Endothelial cell (in vitro differentiated cells): ENCODE results near the gene GNG14. TPM values are rescaled to one million over a fixed set of nuclear protein-coding genes. Genes with fewer than 3 reads are reported as not detected.
A peak's percentile ranks its signal among the peaks of the same experiment; 100 is the strongest.
"Not testable (repeated sequence)": the region's sequence is repeated elsewhere in the genome, so short reads cannot be mapped to it uniquely, and the experiment has no call there.

Source experiments
- DNase-seq: peaks from one replicate; pipeline ENCODE4 v3.0.0; 2021; ENCODE audit warnings: low spot score
- H3K27ac Mint-ChIP-seq: one replicate; pipeline ENCODE4 v1.8.0; 2021; ENCODE audit warnings: mixed read lengths, inconsistent platforms; ENCODE audit not compliant: unreplicated experiment
- H3K27me3 Mint-ChIP-seq: one replicate; pipeline ENCODE4 v1.8.0; 2021; ENCODE audit warnings: mild to moderate bottlenecking, moderate library complexity, mixed read lengths, inconsistent platforms; ENCODE audit not compliant: unreplicated experiment
- H3K36me3 Mint-ChIP-seq: one replicate; pipeline ENCODE4 v1.8.0; 2021; ENCODE audit warnings: mild to moderate bottlenecking, low read depth, mixed read lengths, inconsistent platforms; ENCODE audit not compliant: unreplicated experiment
- H3K4me1 Mint-ChIP-seq: one replicate; pipeline ENCODE4 v1.8.0; 2021; ENCODE audit warnings: mild to moderate bottlenecking, mixed read lengths, inconsistent platforms; ENCODE audit not compliant: unreplicated experiment
- H3K4me3 Mint-ChIP-seq: one replicate; pipeline ENCODE4 v1.8.0; 2021; ENCODE audit warnings: mild to moderate bottlenecking, mixed read lengths, inconsistent platforms; ENCODE audit not compliant: unreplicated experiment
- H3K9me3 Mint-ChIP-seq: one replicate; pipeline ENCODE4 v1.8.0; 2021; ENCODE audit warnings: mixed read lengths, inconsistent platforms; ENCODE audit not compliant: unreplicated experiment
- long read RNA-seq: library from polyadenylated mRNA; unstranded; transcript quantifications from one replicate; pipeline ENCODE4 v2.0.0, GENCODE V29; 2020; ENCODE audit not compliant: unreplicated experiment
- total RNA-seq: library from RNA; stranded (reverse); fragmentation: NEBNext Ultra II Directional; extraction: Animal tissue kit (Norgen Biotek cat#: 25700); gene quantifications from one replicate; pipeline ENCODE4 v1.2.1, GENCODE V29; 2021; ENCODE audit not compliant: unreplicated experiment
- TF ChIP-seq, protein P1 (sequence below): fragments of 200-600 bp; sonication (generic); IDR thresholded peaks from one replicate; pipeline ENCODE4 v1.5.0; 2021; ENCODE audit warnings: antibody characterized with exemption; ENCODE audit not compliant: unreplicated experiment

GNG14 gene
- total RNA-seq = not detected
- long read RNA-seq = 0 reads

DNA sequence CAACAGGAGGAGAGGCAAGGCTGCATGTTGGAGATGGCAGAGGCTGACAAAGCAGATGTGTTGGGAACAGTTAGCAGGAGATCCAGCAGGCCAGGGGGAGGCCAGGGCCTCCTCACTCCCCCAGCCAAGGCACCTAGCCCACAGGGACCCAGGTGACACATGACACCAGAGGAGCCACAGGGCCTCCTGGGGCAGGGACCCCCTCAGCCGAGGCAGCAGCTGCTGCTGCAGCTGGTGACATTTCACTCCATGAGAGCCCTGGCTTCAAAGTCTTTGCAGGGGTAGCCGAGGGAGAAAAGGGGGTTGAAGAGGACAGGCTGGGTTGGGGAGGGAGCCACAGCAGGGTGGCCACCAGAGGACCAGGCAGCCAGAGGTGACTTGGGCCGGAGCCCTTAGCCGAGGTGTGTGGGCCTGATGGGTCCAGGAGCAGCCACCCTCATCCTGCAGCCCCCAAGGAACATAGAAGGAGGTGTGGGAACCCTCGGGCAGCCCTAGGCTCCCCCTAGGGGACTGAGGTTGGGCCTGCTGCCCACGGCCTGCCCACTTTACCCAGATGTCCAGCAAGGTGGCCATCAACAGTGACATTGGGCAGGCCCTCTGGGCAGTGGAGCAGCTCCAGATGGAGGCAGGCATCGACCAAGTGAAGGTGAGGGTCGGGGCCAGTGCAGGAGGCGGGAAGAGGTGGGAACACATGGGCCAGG lies at the start of gene GNG14:
Gene GNG14 (plus strand): TSS at position 503 of the 701 bp plus-strand sequence. CDS start 51 bp downstream, at position 554.
- peaks cover 6% of the 10 kb centered on the region for H3K36me3 Mint-ChIP-seq
- H3K4me3 Mint-ChIP-seq = peak within 1 kb of the TSS; percentile 56

DNA sequence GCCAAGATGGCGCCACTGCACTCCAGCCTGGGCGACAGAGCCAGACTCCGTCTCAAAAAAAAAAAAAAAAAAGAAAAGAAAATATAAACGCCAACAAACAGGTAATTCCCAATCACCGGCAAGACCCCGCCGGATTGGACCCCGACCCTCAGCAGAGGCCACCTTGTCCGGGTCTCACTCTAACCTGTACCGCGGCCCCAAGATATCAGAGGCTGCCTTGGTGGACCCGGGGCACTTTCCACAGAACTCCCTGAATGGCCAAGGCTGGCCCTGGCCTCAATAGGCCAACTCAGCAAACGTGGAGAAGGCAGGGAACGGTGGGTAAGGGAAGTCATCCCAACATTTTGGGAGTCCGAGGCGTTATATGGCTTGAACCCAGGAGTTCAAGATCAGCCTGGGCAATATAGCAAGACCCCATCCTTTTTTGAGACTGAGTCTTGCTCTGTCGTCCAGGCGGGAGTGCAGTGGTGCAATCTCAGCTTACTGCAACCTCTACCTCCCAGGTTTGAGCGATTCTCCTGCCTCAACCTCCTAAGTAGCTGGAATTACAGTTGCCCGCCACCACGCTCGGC lies 49.1 kb upstream of the GNG14 start:
- Mint-ChIP-seq H3K9me3 (no peaks in the 10 kb centered on the region), H3K36me3 (no peaks in the 10 kb centered on the region), H3K27ac (no peak overlapping the region), H3K4me3 (no peak overlapping the region), H3K27me3 (peaks cover 11% of the 10 kb centered on the region), H3K4me1 (peaks cover 12% of the 10 kb centered on the region)
- no peak for DNase-seq
- TF ChIP-seq, protein P1, sequence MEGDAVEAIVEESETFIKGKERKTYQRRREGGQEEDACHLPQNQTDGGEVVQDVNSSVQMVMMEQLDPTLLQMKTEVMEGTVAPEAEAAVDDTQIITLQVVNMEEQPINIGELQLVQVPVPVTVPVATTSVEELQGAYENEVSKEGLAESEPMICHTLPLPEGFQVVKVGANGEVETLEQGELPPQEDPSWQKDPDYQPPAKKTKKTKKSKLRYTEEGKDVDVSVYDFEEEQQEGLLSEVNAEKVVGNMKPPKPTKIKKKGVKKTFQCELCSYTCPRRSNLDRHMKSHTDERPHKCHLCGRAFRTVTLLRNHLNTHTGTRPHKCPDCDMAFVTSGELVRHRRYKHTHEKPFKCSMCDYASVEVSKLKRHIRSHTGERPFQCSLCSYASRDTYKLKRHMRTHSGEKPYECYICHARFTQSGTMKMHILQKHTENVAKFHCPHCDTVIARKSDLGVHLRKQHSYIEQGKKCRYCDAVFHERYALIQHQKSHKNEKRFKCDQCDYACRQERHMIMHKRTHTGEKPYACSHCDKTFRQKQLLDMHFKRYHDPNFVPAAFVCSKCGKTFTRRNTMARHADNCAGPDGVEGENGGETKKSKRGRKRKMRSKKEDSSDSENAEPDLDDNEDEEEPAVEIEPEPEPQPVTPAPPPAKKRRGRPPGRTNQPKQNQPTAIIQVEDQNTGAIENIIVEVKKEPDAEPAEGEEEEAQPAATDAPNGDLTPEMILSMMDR = no peak

More for the DNA sequence above, at the start of gene GNG14:
- Mint-ChIP-seq H3K4me1 (no peaks in the 10 kb centered on the region), H3K9me3 (no peaks in the 10 kb centered on the region), H3K27me3 (peaks cover 8% of the 10 kb centered on the region), H3K27ac (no peak within 1 kb of the TSS)
- TF ChIP-seq, protein P1 = no peak
- DNase-seq = no peak

GRCh38 chr19:12639901-12640613 lies 47.7 kb upstream of the GNG14 start:
- Mint-ChIP-seq H3K27ac (peak overlapping the region; percentile 36), H3K36me3 (no peaks in the 10 kb centered on the region), H3K27me3 (peaks cover 12% of the 10 kb centered on the region), H3K4me1 (peaks cover 12% of the 10 kb centered on the region), H3K4me3 (peak overlapping the region; percentile 84), H3K9me3 (no peaks in the 10 kb centered on the region)
- TF ChIP-seq, protein P1 = peak; percentile 67
- DNase-seq = peak; percentile 86

DNA sequence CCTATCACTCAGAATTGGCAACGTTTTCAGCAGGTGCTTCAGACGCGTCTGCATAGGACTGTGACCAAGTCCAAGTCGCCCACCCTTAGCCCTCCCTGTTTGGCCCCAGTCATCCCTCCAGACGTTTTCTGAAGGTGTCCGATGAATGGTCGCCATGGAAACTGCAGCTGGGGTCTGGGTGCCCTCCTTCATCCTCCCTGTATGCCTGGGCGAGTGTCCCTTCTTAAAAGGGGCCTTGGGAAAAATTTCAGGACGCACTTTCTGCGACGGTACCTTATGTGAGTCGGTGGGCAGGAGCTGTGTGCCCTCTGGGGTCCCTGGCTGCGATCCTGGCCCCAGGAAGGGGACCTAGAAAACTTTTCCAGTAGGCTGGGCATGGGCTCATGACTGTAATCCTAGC lies 46.3 kb upstream of the GNG14 start:
- no peak for DNase-seq
- TF ChIP-seq, protein P1 = no peak
- no peaks in the 10 kb centered on the region for H3K9me3 Mint-ChIP-seq
- H3K27ac Mint-ChIP-seq = no peak overlapping the region
- H3K4me3 Mint-ChIP-seq = no peak overlapping the region
- H3K27me3 Mint-ChIP-seq = peaks cover 17% of the 10 kb centered on the region
- H3K4me1 Mint-ChIP-seq = peaks cover 12% of the 10 kb centered on the region
- no peaks in the 10 kb centered on the region for H3K36me3 Mint-ChIP-seq

DNA sequence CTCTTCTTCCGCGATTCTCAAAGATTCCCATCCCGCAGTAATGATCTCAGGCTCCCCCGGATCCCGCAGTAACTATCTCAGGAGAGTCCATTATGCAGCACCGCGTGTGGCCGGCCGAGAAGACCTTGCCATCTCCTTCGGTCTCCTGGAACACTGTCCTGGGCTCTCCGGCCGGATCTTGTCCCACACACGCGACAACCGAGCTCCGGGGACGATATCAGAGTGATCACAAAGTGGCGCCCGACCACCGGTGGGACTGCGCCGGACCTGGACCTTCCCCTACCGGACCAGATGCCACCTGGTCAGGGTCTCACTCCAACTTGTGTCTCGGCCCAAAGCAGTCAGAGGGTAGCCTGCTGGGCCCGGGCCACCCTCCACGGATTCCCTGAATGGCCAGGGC lies 45.3 kb upstream of the GNG14 start:
- TF ChIP-seq, protein P1 = no peak

GRCh38 chr19:12643716-12644115 lies 44.1 kb upstream of the GNG14 start:
- H3K27me3 Mint-ChIP-seq = peaks cover 19% of the 10 kb centered on the region
- H3K4me3 Mint-ChIP-seq, H3K27ac Mint-ChIP-seq, H3K4me1 Mint-ChIP-seq, H3K9me3 Mint-ChIP-seq, H3K36me3 Mint-ChIP-seq, DNase-seq: not testable (repeated sequence)

More for the DNA sequence above, 45.3 kb upstream of the GNG14 start:
- H3K9me3 Mint-ChIP-seq = no peaks in the 10 kb centered on the region
- H3K27me3 Mint-ChIP-seq = peaks cover 18% of the 10 kb centered on the region
- peaks cover 5% of the 10 kb centered on the region for H3K4me1 Mint-ChIP-seq
- no peak for DNase-seq
- H3K4me3 Mint-ChIP-seq = no peak overlapping the region
- H3K36me3 Mint-ChIP-seq = peaks cover 7% of the 10 kb centered on the region
- no peak overlapping the region for H3K27ac Mint-ChIP-seq
